Measurements from ENCODE around the gene ESYT2. TPM values are rescaled to one million over a fixed set of nuclear protein-coding genes. Genes with fewer than 3 reads are reported as not detected.

The ESYT2 gene
- total RNA-seq, 1 donor from 2014 or later: 38.1 TPM

DNA sequence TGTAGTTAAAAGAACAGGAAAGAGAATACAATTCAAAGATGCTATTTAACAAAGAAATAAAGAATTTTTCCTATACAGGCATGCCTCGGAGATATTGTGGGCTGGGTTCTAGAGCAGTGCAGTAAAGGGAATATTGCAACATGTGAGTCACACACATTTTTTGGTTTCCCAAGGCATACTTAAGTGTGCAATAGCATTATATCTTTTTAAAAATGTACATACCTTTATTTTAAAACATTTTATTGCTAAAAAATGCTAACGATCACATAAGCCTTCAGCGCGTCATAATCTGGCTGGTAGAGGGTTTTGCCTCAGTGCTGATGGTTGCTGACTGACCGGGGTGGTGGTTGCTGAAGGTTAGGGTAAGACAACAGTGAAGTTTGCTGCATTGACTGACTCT lies 54.4 kb downstream of the ESYT2 start:
- H3K36me3 ChIP-seq (ENCODE audit: control insufficient read depth in 3 of 3, insufficient read depth in 3 of 3, low read length in 3 of 3): peaks cover 7 to 28% (median 17%) of the 10 kb centered on the region in 3 donors
- H3K9me3 ChIP-seq (ENCODE audit: control insufficient read depth in 3 of 3, low read length in 3 of 3): no peaks in the 10 kb centered on the region
- peaks cover 6 to 15% (median 11%) of the 10 kb centered on the region in 3 donors for H3K4me1 ChIP-seq (ENCODE audit: control insufficient read depth in 3 of 3, insufficient read depth in 3 of 3, low read length in 3 of 3)
- no peak overlapping the region for H3K27ac ChIP-seq (ENCODE audit: low read depth, low read length)
- H3K27me3 ChIP-seq (ENCODE audit: control insufficient read depth in 3 of 3, insufficient read depth in 3 of 3, low read length in 3 of 3): no peaks in the 10 kb centered on the region
- H3K4me3 ChIP-seq (ENCODE audit: low read length in 3 of 3): no peak overlapping the region
- no peak overlapping the region for H3K9ac ChIP-seq (ENCODE audit: low read depth in 1 of 3, low read length in 3 of 3)

DNA sequence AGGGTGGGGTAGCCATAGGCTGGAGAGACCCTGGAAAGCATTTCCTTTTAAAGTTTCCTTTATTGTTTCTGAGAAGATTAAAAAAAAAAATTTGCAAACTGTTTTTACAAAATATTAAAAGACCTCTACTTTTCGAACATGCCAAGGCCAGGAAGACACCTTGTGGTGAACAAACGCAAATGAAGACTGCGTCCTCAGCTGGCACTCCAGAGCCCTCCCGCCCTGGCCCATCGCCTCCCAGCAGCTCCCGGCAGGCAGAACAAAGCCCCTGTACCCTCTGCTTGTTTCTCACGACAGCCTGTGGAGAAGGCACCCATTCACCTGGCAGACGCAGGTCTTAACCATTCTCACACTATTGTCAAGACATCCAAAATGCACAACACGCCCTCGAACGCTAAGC lies 56.4 kb downstream of the ESYT2 start:
- H3K27me3 ChIP-seq (ENCODE audit: control insufficient read depth in 3 of 3, insufficient read depth in 3 of 3, low read length in 3 of 3): no peaks in the 10 kb centered on the region
- H3K4me3 ChIP-seq (ENCODE audit: low read length in 3 of 3): no peak overlapping the region
- H3K9me3 ChIP-seq (ENCODE audit: control insufficient read depth in 3 of 3, low read length in 3 of 3): no peaks in the 10 kb centered on the region
- no peaks in the 10 kb centered on the region for H3K4me1 ChIP-seq (ENCODE audit: control insufficient read depth in 3 of 3, insufficient read depth in 3 of 3, low read length in 3 of 3)
- no peak overlapping the region for H3K27ac ChIP-seq (ENCODE audit: low read depth, low read length)
- no peak overlapping the region for H3K9ac ChIP-seq (ENCODE audit: low read depth in 1 of 3, low read length in 3 of 3)
- peaks cover 12 to 27% (median 20%) of the 10 kb centered on the region in 3 donors for H3K36me3 ChIP-seq (ENCODE audit: control insufficient read depth in 3 of 3, insufficient read depth in 3 of 3, low read length in 3 of 3)

- Histone ChIP-seq H3K27me3 (ENCODE audit: control insufficient read depth in 3 of 3, insufficient read depth in 3 of 3, low read length in 3 of 3) (no peaks in the 10 kb centered on the region), H3K9ac (ENCODE audit: low read depth in 1 of 3, low read length in 3 of 3) (no peak overlapping the region), H3K27ac (ENCODE audit: low read depth, low read length) (no peak overlapping the region), H3K36me3 (ENCODE audit: control insufficient read depth in 3 of 3, insufficient read depth in 3 of 3, low read length in 3 of 3) (peaks cover 19 to 37% (median 25%) of the 10 kb centered on the region in 3 donors), H3K4me1 (ENCODE audit: control insufficient read depth in 3 of 3, insufficient read depth in 3 of 3, low read length in 3 of 3) (no peaks in the 10 kb centered on the region), H3K4me3 (ENCODE audit: low read length in 3 of 3) (no peak overlapping the region), H3K9me3 (ENCODE audit: control insufficient read depth in 3 of 3, low read length in 3 of 3) (no peaks in the 10 kb centered on the region)
Measured at GRCh38 chr7:158771213-158771834, 58.0 kb downstream of the ESYT2 start.

- H3K36me3 ChIP-seq (ENCODE audit: control insufficient read depth in 3 of 3, insufficient read depth in 3 of 3, low read length in 3 of 3): peaks cover 27 to 39% (median 32%) of the 10 kb centered on the region in 3 donors
Measured at GRCh38 chr7:158767707-158768106, 61.6 kb downstream of the ESYT2 start.

GRCh38 chr7:158766570-158767281 lies 62.6 kb downstream of the ESYT2 start:
- Histone ChIP-seq H3K27me3 (ENCODE audit: control insufficient read depth in 3 of 3, insufficient read depth in 3 of 3, low read length in 3 of 3) (no peaks in the 10 kb centered on the region), H3K4me3 (ENCODE audit: low read length in 3 of 3) (no peak overlapping the region), H3K9ac (ENCODE audit: low read depth in 1 of 3, low read length in 3 of 3) (no peak overlapping the region), H3K27ac (ENCODE audit: low read depth, low read length) (no peak overlapping the region), H3K4me1 (ENCODE audit: control insufficient read depth in 3 of 3, insufficient read depth in 3 of 3, low read length in 3 of 3) (no peaks in the 10 kb centered on the region), H3K36me3 (ENCODE audit: control insufficient read depth in 3 of 3, insufficient read depth in 3 of 3, low read length in 3 of 3) (peaks cover 27 to 39% (median 38%) of the 10 kb centered on the region in 3 donors), H3K9me3 (ENCODE audit: control insufficient read depth in 3 of 3, low read length in 3 of 3) (no peaks in the 10 kb centered on the region)

More at GRCh38 chr7:158767707-158768106, 61.6 kb downstream of the ESYT2 start:
- Histone ChIP-seq H3K27me3 (ENCODE audit: control insufficient read depth in 3 of 3, insufficient read depth in 3 of 3, low read length in 3 of 3) (no peaks in the 10 kb centered on the region), H3K9me3 (ENCODE audit: control insufficient read depth in 3 of 3, low read length in 3 of 3) (no peaks in the 10 kb centered on the region), H3K9ac (ENCODE audit: low read depth in 1 of 3, low read length in 3 of 3) (no peak overlapping the region), H3K27ac (ENCODE audit: low read depth, low read length) (no peak overlapping the region), H3K4me1 (ENCODE audit: control insufficient read depth in 3 of 3, insufficient read depth in 3 of 3, low read length in 3 of 3) (no peaks in the 10 kb centered on the region), H3K4me3 (ENCODE audit: low read length in 3 of 3) (no peak overlapping the region)

DNA sequence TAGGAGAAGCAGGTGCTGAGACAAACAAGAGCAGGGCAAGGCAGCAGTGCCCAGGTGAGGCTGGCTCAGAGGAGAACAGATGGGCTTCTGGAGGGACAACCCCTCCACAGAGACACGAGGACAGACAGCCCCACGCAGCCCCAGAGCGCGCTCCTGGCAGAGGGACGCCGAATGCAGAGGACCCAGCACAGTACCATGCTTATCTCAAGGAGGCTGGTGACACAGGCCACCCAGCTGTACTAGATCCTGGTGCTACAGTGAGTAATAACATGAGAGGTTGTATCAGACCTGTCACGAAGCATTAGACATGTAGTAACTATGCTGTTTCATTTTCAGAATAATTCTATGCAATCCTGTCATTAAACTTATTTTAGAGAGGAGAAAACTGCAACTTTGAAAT lies 64.3 kb downstream of the ESYT2 start:
- no peaks in the 10 kb centered on the region for H3K27me3 ChIP-seq (ENCODE audit: control insufficient read depth in 3 of 3, insufficient read depth in 3 of 3, low read length in 3 of 3)
- no peak overlapping the region for H3K9ac ChIP-seq (ENCODE audit: low read depth in 1 of 3, low read length in 3 of 3)
- peaks cover 36 to 51% (median 47%) of the 10 kb centered on the region in 3 donors for H3K36me3 ChIP-seq (ENCODE audit: control insufficient read depth in 3 of 3, insufficient read depth in 3 of 3, low read length in 3 of 3)
- H3K4me1 ChIP-seq (ENCODE audit: control insufficient read depth in 3 of 3, insufficient read depth in 3 of 3, low read length in 3 of 3): no peaks in the 10 kb centered on the region
- no peaks in the 10 kb centered on the region for H3K9me3 ChIP-seq (ENCODE audit: control insufficient read depth in 3 of 3, low read length in 3 of 3)
- H3K4me3 ChIP-seq (ENCODE audit: low read length in 3 of 3): no peak overlapping the region
- H3K27ac ChIP-seq (ENCODE audit: low read depth, low read length): no peak overlapping the region

DNA sequence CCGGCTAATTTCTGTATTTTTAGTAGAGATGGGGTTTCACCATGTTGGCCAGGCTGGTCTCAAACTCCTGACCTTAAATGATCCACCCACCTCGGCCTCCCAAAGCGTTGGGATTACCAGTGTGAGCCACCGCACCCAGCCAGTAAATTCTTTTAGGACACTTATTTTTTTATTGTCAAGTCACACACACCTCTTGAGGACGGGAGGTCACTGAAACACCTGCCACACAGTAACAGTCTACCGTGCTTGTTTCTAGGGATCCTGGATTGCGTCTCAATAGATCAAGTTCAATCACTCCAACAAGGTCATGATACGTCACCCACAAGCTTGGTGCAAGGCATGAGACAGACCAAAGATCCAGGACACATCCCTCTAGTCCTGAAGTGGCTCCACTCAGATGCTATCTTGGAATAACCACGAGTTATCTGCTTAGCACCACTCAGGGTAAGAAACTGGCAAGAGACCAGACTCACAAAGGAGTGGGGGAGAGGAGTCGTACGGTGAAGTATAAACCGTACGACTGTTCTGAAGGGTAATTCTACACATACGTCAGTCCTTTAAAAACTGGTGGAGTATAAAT lies 65.8 kb downstream of the ESYT2 start:
- H3K27ac ChIP-seq (ENCODE audit: low read depth, low read length): no peak overlapping the region
- peaks cover 45 to 64% (median 59%) of the 10 kb centered on the region in 3 donors for H3K36me3 ChIP-seq (ENCODE audit: control insufficient read depth in 3 of 3, insufficient read depth in 3 of 3, low read length in 3 of 3)
- H3K9ac ChIP-seq (ENCODE audit: low read depth in 1 of 3, low read length in 3 of 3): no peak overlapping the region
- no peak overlapping the region for H3K4me3 ChIP-seq (ENCODE audit: low read length in 3 of 3)
- H3K27me3 ChIP-seq (ENCODE audit: control insufficient read depth in 3 of 3, insufficient read depth in 3 of 3, low read length in 3 of 3): no peaks in the 10 kb centered on the region
- no peaks in the 10 kb centered on the region for H3K4me1 ChIP-seq (ENCODE audit: control insufficient read depth in 3 of 3, insufficient read depth in 3 of 3, low read length in 3 of 3)
- H3K9me3 ChIP-seq (ENCODE audit: control insufficient read depth in 3 of 3, low read length in 3 of 3): no peaks in the 10 kb centered on the region

GRCh38 chr7:158761945-158762344 lies 67.4 kb downstream of the ESYT2 start:
- Histone ChIP-seq H3K36me3 (ENCODE audit: control insufficient read depth in 3 of 3, insufficient read depth in 3 of 3, low read length in 3 of 3) (peaks cover 50 to 69% (median 66%) of the 10 kb centered on the region in 3 donors), H3K4me3 (ENCODE audit: low read length in 3 of 3) (no peak overlapping the region), H3K27ac (ENCODE audit: low read depth, low read length) (no peak overlapping the region), H3K27me3 (ENCODE audit: control insufficient read depth in 3 of 3, insufficient read depth in 3 of 3, low read length in 3 of 3) (no peaks in the 10 kb centered on the region), H3K4me1 (ENCODE audit: control insufficient read depth in 3 of 3, insufficient read depth in 3 of 3, low read length in 3 of 3) (no peaks in the 10 kb centered on the region), H3K9me3 (ENCODE audit: control insufficient read depth in 3 of 3, low read length in 3 of 3) (no peaks in the 10 kb centered on the region), H3K9ac (ENCODE audit: low read depth in 1 of 3, low read length in 3 of 3) (no peak overlapping the region)

DNA sequence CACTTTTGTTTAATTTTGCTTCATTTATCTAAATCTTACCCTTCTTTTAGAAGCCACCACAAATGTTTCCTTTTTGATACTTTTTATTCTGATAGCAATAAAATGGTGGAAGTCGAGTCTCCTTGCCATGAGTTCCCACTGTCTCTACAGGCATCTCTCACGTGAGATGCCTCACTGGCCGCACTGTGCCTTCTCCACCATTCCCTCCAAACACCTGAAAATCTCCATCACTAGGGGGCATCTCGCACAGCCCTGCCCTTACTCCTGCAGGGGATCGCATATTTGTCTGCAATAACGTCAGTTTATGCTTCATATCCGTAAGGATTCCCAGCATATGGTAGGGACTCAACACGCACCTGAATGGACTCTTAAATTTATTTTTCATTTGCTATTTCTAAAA lies 68.4 kb downstream of the ESYT2 start:
- H3K36me3 ChIP-seq (ENCODE audit: control insufficient read depth in 3 of 3, insufficient read depth in 3 of 3, low read length in 3 of 3): peaks cover 45 to 70% (median 65%) of the 10 kb centered on the region in 3 donors
- no peak overlapping the region for H3K4me3 ChIP-seq (ENCODE audit: low read length in 3 of 3)
- H3K27me3 ChIP-seq (ENCODE audit: control insufficient read depth in 3 of 3, insufficient read depth in 3 of 3, low read length in 3 of 3): no peaks in the 10 kb centered on the region
- H3K4me1 ChIP-seq (ENCODE audit: control insufficient read depth in 3 of 3, insufficient read depth in 3 of 3, low read length in 3 of 3): no peaks in the 10 kb centered on the region
- no peaks in the 10 kb centered on the region for H3K9me3 ChIP-seq (ENCODE audit: control insufficient read depth in 3 of 3, low read length in 3 of 3)
- H3K27ac ChIP-seq (ENCODE audit: low read depth, low read length): no peak overlapping the region
- no peak overlapping the region for H3K9ac ChIP-seq (ENCODE audit: low read depth in 1 of 3, low read length in 3 of 3)

DNA sequence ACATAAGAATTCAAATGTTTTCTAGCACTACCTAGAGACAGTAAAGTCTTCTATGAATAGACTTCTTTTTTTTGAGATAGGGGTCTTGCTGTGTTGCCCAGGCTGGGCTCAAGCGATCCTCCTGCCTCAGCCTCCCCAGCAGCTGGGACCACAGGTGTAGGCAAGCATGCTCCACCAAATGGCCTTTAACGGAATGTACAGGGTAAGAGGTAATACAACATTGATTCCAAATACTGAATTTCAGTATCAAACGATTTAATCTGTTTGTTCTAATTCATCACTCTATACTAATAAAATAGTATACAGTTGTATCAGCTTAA lies 68.9 kb downstream of the ESYT2 start:
- no peak overlapping the region for H3K9ac ChIP-seq (ENCODE audit: low read depth in 1 of 3, low read length in 3 of 3)
- no peak overlapping the region for H3K27ac ChIP-seq (ENCODE audit: low read depth, low read length)
- no peaks in the 10 kb centered on the region for H3K9me3 ChIP-seq (ENCODE audit: control insufficient read depth in 3 of 3, low read length in 3 of 3)
- no peak overlapping the region for H3K4me3 ChIP-seq (ENCODE audit: low read length in 3 of 3)
- H3K27me3 ChIP-seq (ENCODE audit: control insufficient read depth in 3 of 3, insufficient read depth in 3 of 3, low read length in 3 of 3): no peaks in the 10 kb centered on the region
- peaks cover 45 to 73% (median 67%) of the 10 kb centered on the region in 3 donors for H3K36me3 ChIP-seq (ENCODE audit: control insufficient read depth in 3 of 3, insufficient read depth in 3 of 3, low read length in 3 of 3)
- no peaks in the 10 kb centered on the region for H3K4me1 ChIP-seq (ENCODE audit: control insufficient read depth in 3 of 3, insufficient read depth in 3 of 3, low read length in 3 of 3)
